ENCODE results near the gene BAZ2A.

The BAZ2A gene

GRCh38 chr12:56591126-56591525 lies 39.0 kb downstream of the BAZ2A start:
- no peak for TF ChIP-seq GATA2 (IDR thresholded peaks at IDR 0.05; ENCODE audit: low read depth, low read length)
- no peak for TF ChIP-seq GATA3 (IDR thresholded peaks at IDR 0.05; ENCODE audit: low read depth, low read length)

GRCh38 chr12:56590237-56590830 lies 39.8 kb downstream of the BAZ2A start:
- TF ChIP-seq GATA2 (IDR thresholded peaks at IDR 0.05; ENCODE audit: low read depth, low read length) (no peak), GATA3 (IDR thresholded peaks at IDR 0.05; ENCODE audit: low read depth, low read length) (no peak)

DNA sequence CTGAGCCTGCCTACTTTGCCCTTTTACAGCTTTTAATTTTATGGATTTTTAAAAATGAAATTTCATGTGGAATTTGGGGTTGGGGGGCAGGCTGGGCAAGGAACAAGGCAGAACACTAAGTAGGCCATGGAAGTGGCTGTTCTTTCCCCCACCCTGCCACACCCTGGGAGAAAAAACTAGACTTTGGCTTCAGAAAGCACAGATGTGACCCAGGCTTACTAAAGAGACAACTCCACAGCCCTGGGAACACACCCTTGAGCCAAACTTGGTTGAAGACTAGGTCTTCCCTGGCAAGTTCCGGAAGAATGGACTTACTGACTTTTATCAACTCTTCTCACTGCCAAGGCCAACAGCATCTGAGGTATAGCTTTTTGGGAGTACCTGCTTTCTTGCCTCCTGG lies 40.3 kb downstream of the BAZ2A start:
- TF ChIP-seq GATA2 (IDR thresholded peaks at IDR 0.05; ENCODE audit: low read depth, low read length) (no peak), GATA3 (IDR thresholded peaks at IDR 0.05; ENCODE audit: low read depth, low read length) (no peak)

DNA sequence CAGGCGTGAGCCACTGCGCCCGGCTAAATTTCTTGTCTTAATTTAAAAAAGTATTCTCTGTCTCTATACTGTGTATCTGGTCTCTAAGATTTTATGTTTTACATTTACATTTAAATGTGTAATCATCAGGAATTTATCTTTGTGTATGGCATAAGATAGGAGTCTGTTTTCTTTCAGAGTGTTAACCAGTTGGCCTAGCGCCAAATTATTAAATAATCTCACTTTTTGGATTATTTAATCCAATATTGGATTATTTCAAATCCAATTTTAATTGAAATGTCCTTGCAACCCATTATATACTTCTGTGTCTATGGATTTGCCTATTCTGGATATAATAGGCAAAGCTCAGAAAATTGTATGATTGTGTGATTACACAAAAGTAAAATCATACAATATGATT lies 45.0 kb downstream of the BAZ2A start:
- TF ChIP-seq GATA2 (IDR thresholded peaks at IDR 0.05; ENCODE audit: low read depth, low read length) (no peak), GATA3 (IDR thresholded peaks at IDR 0.05; ENCODE audit: low read depth, low read length) (no peak)

GRCh38 chr12:56581418-56582145 lies 48.5 kb downstream of the BAZ2A start:
- TF ChIP-seq GATA3 (IDR thresholded peaks at IDR 0.05; ENCODE audit: low read depth, low read length) (no peak), GATA2 (IDR thresholded peaks at IDR 0.05; ENCODE audit: low read depth, low read length) (no peak)

DNA sequence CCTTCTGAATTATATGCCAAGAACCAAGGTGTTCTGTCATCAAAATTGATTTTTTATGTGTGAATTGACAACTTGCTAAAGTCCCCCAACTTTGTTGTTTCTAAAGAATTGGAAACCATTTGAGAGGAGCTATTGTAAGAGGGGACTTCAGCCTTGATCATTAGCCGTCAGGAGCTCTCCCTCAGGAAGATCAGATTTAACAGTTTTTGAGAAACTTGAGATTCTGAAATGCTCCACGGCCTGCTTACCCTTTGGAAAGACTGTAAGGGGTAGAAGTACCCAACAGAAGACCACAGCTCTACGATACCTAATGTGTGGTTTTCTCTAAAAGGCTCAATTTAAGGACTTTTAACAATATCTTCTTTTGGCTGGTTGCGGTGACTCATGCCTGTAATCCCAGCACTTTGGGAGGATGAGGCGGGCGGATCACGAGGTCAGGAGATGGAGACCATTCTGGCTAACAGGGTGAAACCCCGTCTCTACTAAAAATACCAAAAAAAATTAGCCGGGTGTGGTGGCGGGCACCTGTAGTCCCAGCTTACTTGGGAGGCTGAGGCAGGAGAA lies 51.1 kb downstream of the BAZ2A start:
- TF ChIP-seq GATA2 (IDR thresholded peaks at IDR 0.05; ENCODE audit: low read depth, low read length): no peak
- TF ChIP-seq GATA3 (IDR thresholded peaks at IDR 0.05; ENCODE audit: low read depth, low read length): no peak

GRCh38 chr12:56574210-56574609 lies 55.9 kb downstream of the BAZ2A start:
- TF ChIP-seq GATA2 (IDR thresholded peaks at IDR 0.05; ENCODE audit: low read depth, low read length): no peak
- no peak for TF ChIP-seq GATA3 (IDR thresholded peaks at IDR 0.05; ENCODE audit: low read depth, low read length)

- TF ChIP-seq GATA3 (IDR thresholded peaks at IDR 0.05; ENCODE audit: low read depth, low read length) (no peak), GATA2 (IDR thresholded peaks at IDR 0.05; ENCODE audit: low read depth, low read length) (no peak)
Observed at GRCh38 chr12:56572288-56572687, 57.8 kb downstream of the BAZ2A start.

- TF ChIP-seq GATA3 (IDR thresholded peaks at IDR 0.05; ENCODE audit: low read depth, low read length): no peak
- TF ChIP-seq GATA2 (IDR thresholded peaks at IDR 0.05; ENCODE audit: low read depth, low read length): no peak
Observed at GRCh38 chr12:56571121-56571520, 59.0 kb downstream of the BAZ2A start.

DNA sequence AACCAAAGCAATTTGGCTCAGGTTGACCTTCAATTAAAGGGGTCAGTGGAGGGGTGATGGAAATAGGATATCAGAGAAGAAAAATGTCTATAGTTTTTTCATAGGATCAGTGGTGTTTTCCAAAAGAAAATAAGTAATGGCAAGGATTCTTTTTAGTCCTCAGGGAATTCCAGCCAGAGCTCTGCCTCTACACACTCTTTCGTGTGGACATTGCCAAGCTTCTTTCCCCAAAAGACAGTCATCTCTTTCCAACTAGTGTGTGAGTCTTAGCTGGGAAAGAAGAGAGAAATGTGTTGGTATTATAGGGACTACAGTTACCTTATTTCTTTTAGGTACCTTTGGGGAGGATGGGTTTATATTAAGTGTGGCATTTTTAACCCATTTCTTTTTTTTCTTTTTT lies 62.0 kb downstream of the BAZ2A start:
- TF ChIP-seq GATA2 (IDR thresholded peaks at IDR 0.05; ENCODE audit: low read depth, low read length): no peak
- TF ChIP-seq GATA3 (IDR thresholded peaks at IDR 0.05; ENCODE audit: low read depth, low read length): no peak

GRCh38 chr12:56565510-56566101 lies 64.5 kb downstream of the BAZ2A start:
- no peak for TF ChIP-seq GATA3 (IDR thresholded peaks at IDR 0.05; ENCODE audit: low read depth, low read length)
- TF ChIP-seq GATA2 (IDR thresholded peaks at IDR 0.05; ENCODE audit: low read depth, low read length): no peak

DNA sequence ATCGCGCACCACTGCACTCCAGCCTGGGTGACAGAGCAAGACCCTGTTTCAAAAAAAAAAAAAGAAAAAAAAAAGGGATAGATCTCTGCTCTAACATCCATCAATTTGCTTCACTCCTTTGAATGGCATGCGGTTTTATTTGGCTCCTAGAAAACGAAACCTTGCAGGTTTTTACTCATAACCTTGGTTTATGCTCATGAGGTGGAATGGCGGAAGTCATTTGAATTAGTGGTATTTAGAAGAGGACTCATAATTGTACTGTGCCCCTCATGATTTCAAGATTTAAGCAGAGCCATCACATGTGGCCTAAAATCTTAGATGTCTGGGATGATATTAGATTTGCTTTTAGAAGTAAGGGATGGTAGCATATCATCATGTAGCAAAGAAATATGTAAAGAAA lies 79.1 kb downstream of the BAZ2A start:
- TF ChIP-seq GATA2 (IDR thresholded peaks at IDR 0.05; ENCODE audit: low read depth, low read length) (no peak), GATA3 (IDR thresholded peaks at IDR 0.05; ENCODE audit: low read depth, low read length) (no peak)

DNA sequence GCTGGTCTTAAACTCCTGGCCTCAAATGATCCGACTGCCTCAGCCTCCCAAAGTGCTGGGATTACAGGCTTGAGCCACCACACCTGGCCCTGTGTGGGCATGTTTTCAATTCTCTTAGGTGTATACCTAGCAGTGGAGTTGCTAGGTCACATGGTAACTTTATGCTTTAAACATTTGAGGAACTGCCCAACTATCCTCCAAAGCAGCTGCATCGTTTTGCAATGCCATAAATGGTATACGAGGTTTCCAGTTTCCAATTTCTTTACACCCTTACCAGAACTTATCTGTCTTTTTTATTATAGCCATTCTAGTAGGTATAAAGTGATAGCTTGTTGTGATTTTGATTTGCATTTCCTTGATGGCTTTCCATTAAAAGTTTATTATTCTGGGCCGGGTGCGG lies 83.4 kb downstream of the BAZ2A start:
- no peak for TF ChIP-seq GATA2 (IDR thresholded peaks at IDR 0.05; ENCODE audit: low read depth, low read length)
- TF ChIP-seq GATA3 (IDR thresholded peaks at IDR 0.05; ENCODE audit: low read depth, low read length): no peak

Data from SH-SY5Y (cell line).